Suprapubic skin (tissue), 4 donors: Measurements from ENCODE around the gene RAB22A.

Experiments used
- CTCF ChIP-seq, 2 donors: fragments of 200-600 bp in 1 of 2; fragments of 450-650 bp in 1 of 2; sonication (generic) in 1 of 2; IDR thresholded peaks; one replicate each; pipeline ENCODE4 v1.5.1; 2016 to 2019; ENCODE audit warnings: antibody characterized with exemption in 2 of 2, mild to moderate bottlenecking in 1 of 2, moderate library complexity in 1 of 2
- EP300 ChIP-seq: sonication (generic); formaldehyde crosslinking; IDR thresholded peaks from one replicate; pipeline ENCODE4 v1.6.1; 2017; ENCODE audit warnings: antibody characterized with exemption
- POLR2A ChIP-seq, 2 donors: fragments of 450-650 bp; IDR thresholded peaks; one replicate each; pipeline ENCODE4 v1.6.1; 2017; ENCODE audit warnings: antibody characterized with exemption in 2 of 2, mild to moderate bottlenecking in 2 of 2, moderate library complexity in 2 of 2
- POLR2AphosphoS5 ChIP-seq, 3 donors: sonication (generic); formaldehyde crosslinking; IDR thresholded peaks; one replicate each; pipeline ENCODE4 v1.6.1; 2017; ENCODE audit warnings: antibody characterized with exemption in 3 of 3

- TF ChIP-seq POLR2A (IDR thresholded peaks at IDR 0.05): no peak
- TF ChIP-seq CTCF (IDR thresholded peaks at IDR 0.05): no peak
- no peak for TF ChIP-seq POLR2AphosphoS5 (IDR thresholded peaks at IDR 0.05)
- TF ChIP-seq EP300: no peak
Observed at GRCh38 chr20:58362206-58362516, 52.6 kb downstream of the RAB22A start.
